Gastrocnemius medialis (tissue), 4 donors: ENCODE results near the gene ECM1. TPM values are rescaled to one million over a fixed set of nuclear protein-coding genes. Genes with fewer than 3 reads are reported as not detected.
A peak's percentile ranks its signal among the peaks of the same experiment; 100 is the strongest.

Experiments
- ATAC-seq, 2 donors: fragments of 150-250 bp; one replicate each; pipeline ENCODE4 v1.9.1; 2016
- DNase-seq, 2 donors: peaks; one replicate each; pipeline ENCODE4 v3.0.0-alpha.2; 2019
- H3K27ac ChIP-seq, 4 donors: fragments of 200-600 bp; sonication (generic); 1 replicate in 1 of 4; 2 replicates in 3 of 4; pipeline ENCODE4 v1.5.1; 2016 to 2018; ENCODE audit warnings: mild to moderate bottlenecking in 2 of 4, moderate library complexity in 1 of 4
- H3K27me3 ChIP-seq, 3 donors: fragments of 200-600 bp; sonication (generic) in 2 of 3; 1 replicate in 1 of 3; 2 replicates in 2 of 3; pipeline versions ENCODE4 v1.5.1 to v1.6.0; 2016 to 2019; ENCODE audit warnings: mild to moderate bottlenecking in 1 of 3, moderate library complexity in 1 of 3
- H3K36me3 ChIP-seq, 2 donors: fragments of 200-600 bp; sonication (generic) in 1 of 2; one replicate each; pipeline ENCODE4 v1.5.1; 2017 to 2018
- H3K4me1 ChIP-seq, 2 donors: fragments of 200-600 bp; sonication (generic) in 1 of 2; one replicate each; pipeline ENCODE4 v1.5.1; 2016 to 2017; ENCODE audit warnings: mild to moderate bottlenecking in 2 of 2
- H3K4me3 ChIP-seq, 4 donors: fragments of 200-600 bp; sonication (generic) in 3 of 4; 1 replicate in 1 of 4; 2 replicates in 3 of 4; pipeline ENCODE4 v1.5.1; 2016 to 2019; ENCODE audit warnings: mild to moderate bottlenecking in 2 of 4
- H3K9me3 ChIP-seq, 3 donors: fragments of 200-600 bp; sonication (generic) in 2 of 3; 1 replicate in 1 of 3; 2 replicates in 2 of 3; pipeline ENCODE4 v1.5.1; 2016 to 2019
- POLR2A ChIP-seq, 2 donors: fragments of 450-650 bp; IDR thresholded peaks; one replicate each; pipeline ENCODE4 v1.6.1; 2017; ENCODE audit warnings: antibody characterized with exemption in 2 of 2, mild to moderate bottlenecking in 2 of 2, moderate library complexity in 2 of 2
- in situ Hi-C, 4 donors: fragments of 200-750 bp; cut with MboI; loops; one replicate each; pipeline versions ENCODE4 v1.15.0 to v1.8.0; 2017; ENCODE audit warnings: low sequenced_read_pairs in 4 of 4
- intact Hi-C: fragments of 100-400 bp; cut with DNase I; formaldehyde crosslinking; loops from one replicate; pipeline ENCODE4 v1.15.1; 2023; ENCODE audit warnings: low total_unique reads
- total RNA-seq, 4 donors: library from RNA; depleted of rRNA; stranded (reverse); fragments of >200 nt; gene quantifications; one replicate each; pipeline versions ENCODE4 v1.1.0 to v1.2.3, GENCODE V29; 2016
- TF ChIP-seq, protein P1 (sequence below), 5 experiments: fragments of 450-650 bp in 3 of 5; fragments of 200-600 bp in 2 of 5; sonication (generic) in 2 of 5; IDR thresholded peaks in 4 of 5; conservative IDR thresholded peaks in 1 of 5; 1 replicate in 4 of 5; 2 replicates in 1 of 5; pipeline ENCODE4 v1.5.1; 2016 to 2019; ENCODE audit warnings: antibody characterized with exemption in 5 of 5, mild to moderate bottlenecking in 3 of 5, moderate library complexity in 3 of 5

The ECM1 gene
- total RNA-seq, 4 donors from 2014 or later, result 1.5 to 8.5 (median 5.6) TPM

DNA sequence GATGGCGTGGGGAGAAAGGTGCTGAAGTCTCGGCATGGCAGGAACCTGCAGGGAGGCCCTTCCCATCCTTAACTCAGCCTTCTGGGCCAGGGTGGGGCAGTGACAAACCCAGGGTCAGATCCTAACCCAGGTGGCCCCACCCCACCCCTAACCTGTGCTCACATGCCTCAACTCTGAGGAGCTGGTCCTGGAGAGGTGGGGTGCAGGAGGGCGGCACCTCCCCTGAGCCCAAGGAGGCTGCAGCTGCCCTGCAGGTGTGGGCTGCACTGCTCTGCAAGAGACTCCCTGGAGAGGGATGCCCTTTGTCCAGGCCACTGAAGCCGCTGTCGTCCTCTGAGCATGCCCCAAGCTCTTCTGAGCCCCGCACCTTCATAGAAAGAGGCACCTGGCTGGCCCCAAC is 26.1 kb downstream of the ECM1 start:
- in situ Hi-C loops (loop anchor here (5.0 to 10.0 kb wide), 2 partner anchors 69 to 72 kb away; no protein-coding TSS in a partner anchor), intact Hi-C loops (loop anchor here (2.0 kb wide), 1 partner anchor 27 kb away; no protein-coding TSS in a partner anchor)
- no peak for DNase-seq
- peaks cover 17 to 25% of the 10 kb centered on the region in 2 donors for H3K4me1 ChIP-seq
- no peaks in the 10 kb centered on the region for H3K9me3 ChIP-seq
- no peaks in the 10 kb centered on the region for H3K27me3 ChIP-seq
- no peak for ATAC-seq
- H3K27ac ChIP-seq, result peak overlapping the region; percentile 85 to 90 (median 86)
- TF ChIP-seq POLR2A (IDR thresholded peaks at IDR 0.05), result no peak
- no peak overlapping the region for H3K4me3 ChIP-seq
- no peaks in the 10 kb centered on the region for H3K36me3 ChIP-seq

- Histone ChIP-seq H3K4me3 (no peak overlapping the region), H3K27ac (peak overlapping the region; percentile 85 to 90 (median 86)), H3K4me1 (peaks cover 14 to 25% of the 10 kb centered on the region in 2 donors), H3K36me3 (no peaks in the 10 kb centered on the region), H3K9me3 (no peaks in the 10 kb centered on the region), H3K27me3 (no peaks in the 10 kb centered on the region)
- ATAC-seq (peak; percentile 49 to 72), DNase-seq (peak; percentile 59 to 69)
- intact Hi-C loops, result loop anchor here (1.0 to 2.0 kb wide), 2 partner anchors 25 to 58 kb away; no protein-coding TSS in a partner anchor
- in situ Hi-C loops, result loop anchor here in 2 of 4 donors (10.0 kb wide), 1 partner anchor 71 kb away; no protein-coding TSS in a partner anchor
- no peak for TF ChIP-seq POLR2A (IDR thresholded peaks at IDR 0.05)
- TF ChIP-seq, protein P1, sequence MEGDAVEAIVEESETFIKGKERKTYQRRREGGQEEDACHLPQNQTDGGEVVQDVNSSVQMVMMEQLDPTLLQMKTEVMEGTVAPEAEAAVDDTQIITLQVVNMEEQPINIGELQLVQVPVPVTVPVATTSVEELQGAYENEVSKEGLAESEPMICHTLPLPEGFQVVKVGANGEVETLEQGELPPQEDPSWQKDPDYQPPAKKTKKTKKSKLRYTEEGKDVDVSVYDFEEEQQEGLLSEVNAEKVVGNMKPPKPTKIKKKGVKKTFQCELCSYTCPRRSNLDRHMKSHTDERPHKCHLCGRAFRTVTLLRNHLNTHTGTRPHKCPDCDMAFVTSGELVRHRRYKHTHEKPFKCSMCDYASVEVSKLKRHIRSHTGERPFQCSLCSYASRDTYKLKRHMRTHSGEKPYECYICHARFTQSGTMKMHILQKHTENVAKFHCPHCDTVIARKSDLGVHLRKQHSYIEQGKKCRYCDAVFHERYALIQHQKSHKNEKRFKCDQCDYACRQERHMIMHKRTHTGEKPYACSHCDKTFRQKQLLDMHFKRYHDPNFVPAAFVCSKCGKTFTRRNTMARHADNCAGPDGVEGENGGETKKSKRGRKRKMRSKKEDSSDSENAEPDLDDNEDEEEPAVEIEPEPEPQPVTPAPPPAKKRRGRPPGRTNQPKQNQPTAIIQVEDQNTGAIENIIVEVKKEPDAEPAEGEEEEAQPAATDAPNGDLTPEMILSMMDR (IDR thresholded peaks at IDR 0.05 in 4 of 5, conservative IDR thresholded peaks at IDR 0.05 in 1 of 5), result no peak
These were observed 27.8 kb downstream of the ECM1 start for GRCh38 chr1:150535511-150536287.

DNA sequence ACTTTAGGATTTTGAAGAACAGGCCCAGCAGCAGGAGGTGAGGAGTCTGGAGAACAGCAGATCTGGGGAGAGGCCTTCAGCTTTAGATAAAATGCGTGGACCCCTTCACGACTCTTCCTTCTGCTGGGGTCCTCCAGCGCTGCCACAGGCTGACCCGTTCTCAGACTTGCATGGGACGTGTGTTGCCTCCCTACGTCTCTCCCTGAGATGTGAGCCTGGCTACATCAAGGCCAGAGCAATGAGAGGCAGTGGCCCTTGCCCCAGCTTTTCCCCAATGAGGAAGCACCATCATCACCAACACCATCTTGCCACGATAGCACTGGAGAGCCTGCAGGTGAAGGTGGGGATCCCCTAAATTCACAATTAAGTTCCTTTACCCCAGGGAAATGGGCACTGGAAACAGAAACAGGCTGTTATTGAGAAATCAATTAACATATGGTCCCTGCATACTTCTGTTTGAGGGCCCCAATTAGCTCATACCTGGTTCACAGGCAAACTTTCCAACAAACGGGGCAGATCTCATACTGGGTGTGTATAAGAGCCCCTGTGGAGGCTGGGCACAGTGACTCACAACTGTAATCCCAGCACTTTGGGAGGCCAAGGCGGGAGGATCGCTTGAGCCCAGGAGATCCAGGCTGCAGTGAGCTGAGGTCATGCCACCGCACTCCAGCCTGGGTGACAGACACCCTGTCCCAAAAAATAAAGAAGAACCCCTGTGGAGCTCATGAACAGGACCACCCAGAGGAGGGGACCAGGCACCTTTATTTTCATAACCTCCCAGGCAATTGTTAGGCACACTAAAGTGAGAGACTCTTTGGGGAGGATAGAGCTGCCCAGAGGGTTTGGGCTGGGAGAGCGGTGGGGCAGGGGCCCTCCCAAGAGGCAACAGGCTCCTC is 29.2 kb downstream of the ECM1 start:
- no peak for DNase-seq
- no peaks in the 10 kb centered on the region for H3K27me3 ChIP-seq
- H3K4me1 ChIP-seq, result peaks cover 14 to 24% of the 10 kb centered on the region in 2 donors
- no peaks in the 10 kb centered on the region for H3K36me3 ChIP-seq
- in situ Hi-C loops, result loop anchor here in 2 of 4 donors (10.0 kb wide), 1 partner anchor 72 kb away; no protein-coding TSS in a partner anchor
- H3K9me3 ChIP-seq, result no peaks in the 10 kb centered on the region
- TF ChIP-seq POLR2A (IDR thresholded peaks at IDR 0.05), result no peak
- TF ChIP-seq, protein P1 (IDR thresholded peaks at IDR 0.05 in 4 of 5, conservative IDR thresholded peaks at IDR 0.05 in 1 of 5), result no peak
- peak overlapping the region in 1 of 4 donors; percentile 90 for H3K27ac ChIP-seq
- no peak overlapping the region for H3K4me3 ChIP-seq
- intact Hi-C loops, result no loop called here
- ATAC-seq, result no peak

GRCh38 chr1:150537732-150538684 is 30.1 kb downstream of the ECM1 start:
- Histone ChIP-seq H3K4me1 (peaks cover 9 to 15% of the 10 kb centered on the region in 2 donors), H3K9me3 (no peaks in the 10 kb centered on the region), H3K27ac (no peak overlapping the region), H3K36me3 (no peaks in the 10 kb centered on the region), H3K27me3 (no peaks in the 10 kb centered on the region), H3K4me3 (no peak overlapping the region)
- in situ Hi-C loops, result loop anchor here in 2 of 4 donors (10.0 kb wide), 1 partner anchor 73 kb away; no protein-coding TSS in a partner anchor
- no peak for ATAC-seq
- DNase-seq, result no peak
- TF ChIP-seq, protein P1 (IDR thresholded peaks at IDR 0.05 in 4 of 5, conservative IDR thresholded peaks at IDR 0.05 in 1 of 5), result no peak
- no peak for TF ChIP-seq POLR2A (IDR thresholded peaks at IDR 0.05)
- intact Hi-C loops, result no loop called here
